Ectodermal cell (in vitro differentiated cells): ENCODE data around the gene ST6GAL1.
"Not testable (repeated sequence)": the region's sequence is repeated elsewhere in the genome, so short reads cannot be mapped to it uniquely, and the experiment has no call there.

ENCODE experiments used
- H3K27ac ChIP-seq: 2 replicates; pipeline ENCODE4 v1.7.0; 2013; ENCODE audit warnings: mild to moderate bottlenecking, low read depth, low read length; ENCODE audit not compliant: insufficient read depth, poor library complexity, severe bottlenecking
- H3K27me3 ChIP-seq: 2 replicates; pipeline ENCODE4 v1.7.0; 2013; ENCODE audit warnings: mild to moderate bottlenecking, low read length; ENCODE audit not compliant: insufficient read depth, control insufficient read depth, poor library complexity, severe bottlenecking
- H3K36me3 ChIP-seq: one replicate; pipeline ENCODE4 v1.7.0; 2013; ENCODE audit warnings: low read length; ENCODE audit not compliant: control insufficient read depth, insufficient read depth
- H3K4me1 ChIP-seq: one replicate; pipeline ENCODE4 v1.7.0; 2013; ENCODE audit warnings: low read length; ENCODE audit not compliant: control insufficient read depth, insufficient read depth
- H3K4me3 ChIP-seq: 2 replicates; pipeline ENCODE4 v1.7.0; 2013; ENCODE audit warnings: low read depth, low read length, control low read depth; ENCODE audit not compliant: insufficient read depth
- H3K9me3 ChIP-seq: 2 replicates; pipeline ENCODE4 v1.7.0; 2013; ENCODE audit warnings: mild to moderate bottlenecking, low read length, moderate library complexity; ENCODE audit not compliant: control insufficient read depth
- WGBS, 2 experiments: methylation state at CpG; one replicate each; pipeline ENCODE4 v1.1.7; 2013; ENCODE audit warnings: missing lambda C conversion rate in 2 of 2; 5-methylcytosine and 5-hydroxymethylcytosine counted together

Gene ST6GAL1

GRCh38 chr3:186940967-186941366 is 10.6 kb downstream of the ST6GAL1 start:
- Histone ChIP-seq H3K4me1 (peaks cover 9% of the 10 kb centered on the region), H3K27me3 (no peaks in the 10 kb centered on the region), H3K36me3 (peaks cover 6% of the 10 kb centered on the region), H3K27ac (no peak overlapping the region), H3K9me3 (no peaks in the 10 kb centered on the region), H3K4me3 (no peak overlapping the region)
- 70 to 73% methylated on average over 4 of the region's 4 CpGs for WGBS, 2 experiments

GRCh38 chr3:186942168-186942567 is 11.8 kb downstream of the ST6GAL1 start:
- H3K27me3 ChIP-seq, result no peaks in the 10 kb centered on the region
- H3K27ac ChIP-seq, result no peak overlapping the region
- H3K36me3 ChIP-seq, result peaks cover 6% of the 10 kb centered on the region
- WGBS, 2 experiments, result 96 to 98% methylated on average over 4 of the region's 4 CpGs
- no peaks in the 10 kb centered on the region for H3K9me3 ChIP-seq
- peaks cover 16% of the 10 kb centered on the region for H3K4me1 ChIP-seq
- no peak overlapping the region for H3K4me3 ChIP-seq

DNA sequence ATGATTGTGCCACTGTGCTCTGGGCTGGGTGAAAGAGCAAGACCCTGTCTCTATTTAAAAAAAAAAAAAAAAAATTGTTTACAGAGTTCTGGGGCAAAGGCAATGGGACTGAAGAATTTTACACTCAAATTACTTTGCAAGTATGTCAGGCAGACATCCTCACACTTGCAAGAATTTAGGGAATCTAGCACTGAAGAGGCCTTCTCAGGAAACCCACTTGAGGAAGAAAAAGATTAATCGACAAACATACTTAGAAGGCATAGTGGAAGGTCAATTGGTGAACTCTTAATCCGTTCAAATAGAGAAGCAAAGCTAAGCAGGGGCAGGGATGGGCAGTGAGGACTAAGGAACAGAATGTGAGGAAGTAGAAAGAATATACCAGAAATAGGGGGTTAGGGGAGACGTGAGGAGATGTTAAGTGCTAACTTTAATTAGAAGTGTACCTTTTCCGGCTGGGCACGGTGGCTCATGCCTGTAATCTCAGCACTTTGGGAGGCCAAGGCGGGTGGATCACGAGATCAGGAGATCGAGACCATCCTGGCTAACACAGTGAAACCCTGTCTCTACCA is 15.0 kb downstream of the ST6GAL1 start:
- WGBS, 2 experiments, result 94 to 95% methylated on average over 8 of the region's 8 CpGs
- H3K27ac ChIP-seq, result no peak overlapping the region
- no peaks in the 10 kb centered on the region for H3K9me3 ChIP-seq
- peaks cover 6% of the 10 kb centered on the region for H3K36me3 ChIP-seq
- H3K27me3 ChIP-seq, result no peaks in the 10 kb centered on the region
- H3K4me1 ChIP-seq, result peaks cover 23% of the 10 kb centered on the region
- no peak overlapping the region for H3K4me3 ChIP-seq

DNA sequence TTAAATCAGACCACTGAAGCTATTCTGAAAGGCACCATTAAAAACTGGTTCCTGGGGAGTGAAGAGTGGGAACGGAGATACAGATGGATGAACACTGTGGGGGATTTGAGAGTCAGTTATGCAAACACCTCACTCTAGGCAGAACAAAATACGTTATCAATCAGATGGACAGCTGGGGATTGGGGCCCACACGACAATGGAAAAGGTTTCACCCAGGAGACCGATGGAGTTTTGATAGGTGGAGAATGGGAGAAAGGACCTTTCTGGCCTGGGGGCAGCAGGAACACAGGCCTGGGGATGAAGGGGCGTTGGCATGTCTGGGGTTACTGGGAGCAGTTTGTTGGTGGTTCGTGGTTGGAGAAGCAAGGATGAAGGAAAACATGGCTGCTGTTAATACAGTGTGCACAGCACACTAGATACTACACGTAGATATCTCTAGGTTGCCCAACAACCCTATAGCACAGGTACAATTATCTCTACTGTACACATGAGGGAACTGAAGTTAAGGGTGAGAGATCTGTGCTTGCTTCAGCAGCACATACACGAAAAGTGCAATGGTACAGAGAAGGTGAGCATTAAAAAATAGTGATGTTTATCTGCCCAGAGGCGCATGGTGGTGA is 16.5 kb downstream of the ST6GAL1 start:
- H3K27ac ChIP-seq, result no peak overlapping the region
- peaks cover 6% of the 10 kb centered on the region for H3K36me3 ChIP-seq
- H3K27me3 ChIP-seq, result no peaks in the 10 kb centered on the region
- H3K4me3 ChIP-seq, result no peak overlapping the region
- no peaks in the 10 kb centered on the region for H3K9me3 ChIP-seq
- 83 to 85% methylated on average over 9 of the region's 9 CpGs for WGBS, 2 experiments
- peaks cover 15% of the 10 kb centered on the region for H3K4me1 ChIP-seq

GRCh38 chr3:186949281-186949982 is 19.1 kb downstream of the ST6GAL1 start:
- H3K4me3 ChIP-seq, result no peak overlapping the region
- H3K27ac ChIP-seq, result no peak overlapping the region
- H3K9me3 ChIP-seq, result no peaks in the 10 kb centered on the region
- 90 to 92% methylated on average over 7 of the region's 7 CpGs for WGBS, 2 experiments
- H3K27me3 ChIP-seq, result no peaks in the 10 kb centered on the region
- peaks cover under 1% of the 10 kb centered on the region for H3K36me3 ChIP-seq
- peaks cover 15% of the 10 kb centered on the region for H3K4me1 ChIP-seq

DNA sequence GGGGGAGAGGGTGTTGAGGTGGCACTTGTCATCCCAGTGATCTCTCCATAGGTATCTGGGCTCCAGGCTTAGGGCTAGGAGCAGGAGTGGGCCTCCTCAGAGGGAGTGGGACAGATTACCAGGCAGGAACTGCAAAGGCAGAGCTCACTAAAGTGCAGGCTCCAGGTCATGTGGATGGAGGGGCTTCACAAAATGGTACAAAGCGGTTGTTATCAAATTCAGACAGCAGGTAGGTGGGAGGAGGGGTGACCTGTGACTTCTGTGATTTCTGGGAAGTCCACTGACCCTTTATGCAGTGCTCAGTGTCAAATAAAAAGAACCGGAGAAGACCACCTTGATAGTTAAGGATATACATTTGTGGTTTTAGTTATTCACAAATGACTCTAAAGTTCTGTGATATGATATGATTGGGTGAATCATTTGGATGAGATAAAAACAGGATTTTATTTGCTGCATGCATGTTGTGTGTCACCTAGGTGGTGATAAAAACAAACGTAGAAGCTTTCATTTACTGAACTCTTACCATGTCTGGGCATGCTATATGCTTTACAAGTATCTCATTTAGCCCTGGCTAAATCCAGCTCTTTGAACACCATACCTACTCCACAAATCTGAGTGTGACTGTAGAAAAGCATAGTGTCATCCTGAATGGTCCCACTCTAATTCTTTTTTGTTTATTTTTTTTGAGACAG is 20.2 kb downstream of the ST6GAL1 start:
- H3K27me3 ChIP-seq, result no peaks in the 10 kb centered on the region
- peaks cover 15% of the 10 kb centered on the region for H3K4me1 ChIP-seq
- H3K27ac ChIP-seq, result no peak overlapping the region
- H3K4me3 ChIP-seq, result no peak overlapping the region
- H3K9me3 ChIP-seq, result no peaks in the 10 kb centered on the region
- H3K36me3 ChIP-seq, result no peaks in the 10 kb centered on the region
- WGBS, 2 experiments, result 93 to 97% methylated on average over 3 of the region's 3 CpGs

DNA sequence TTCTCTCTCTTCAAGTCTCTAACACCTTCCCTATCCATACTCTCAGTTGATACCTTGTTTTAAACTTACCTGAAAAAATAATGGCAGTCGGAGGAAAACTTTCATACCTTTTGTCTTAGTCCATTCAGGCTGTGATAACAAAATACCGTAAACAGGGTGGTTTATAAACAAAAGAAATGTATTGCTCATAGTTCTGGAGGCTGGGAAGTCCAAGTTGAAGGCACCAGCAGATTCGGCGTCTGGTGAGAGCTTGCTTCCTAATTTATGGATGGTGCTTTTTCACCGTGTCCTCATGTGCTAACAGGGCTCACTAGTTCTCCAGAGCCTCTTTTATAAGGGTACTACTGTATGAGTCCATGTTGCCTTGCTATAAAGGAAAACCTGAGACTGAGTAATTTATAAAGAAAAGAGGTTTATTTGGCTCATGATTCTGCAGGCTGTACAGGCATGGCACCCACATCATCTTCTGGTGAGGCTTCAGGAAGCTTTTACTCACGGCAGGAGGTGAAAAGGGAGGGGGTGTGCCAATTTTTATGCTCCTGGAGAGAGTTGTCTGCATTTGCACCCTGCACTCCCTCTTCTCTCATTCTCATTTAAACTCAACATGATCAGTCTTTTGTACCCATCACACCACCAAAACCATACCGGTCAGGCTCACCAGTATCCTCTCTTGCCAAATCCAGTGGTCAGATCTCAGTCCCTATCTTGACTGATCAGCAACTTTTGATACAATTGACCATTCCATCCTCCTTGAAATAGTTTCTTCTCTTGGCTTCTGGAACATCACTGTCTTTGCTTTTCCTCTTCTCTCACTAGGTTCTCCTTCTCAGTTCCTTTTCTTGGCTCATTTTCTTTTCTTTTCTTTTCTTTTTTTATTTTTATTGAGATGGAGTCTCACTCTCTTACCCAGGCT is 21.6 kb downstream of the ST6GAL1 start:
- Histone ChIP-seq H3K9me3 (no peaks in the 10 kb centered on the region), H3K27ac (no peak overlapping the region), H3K27me3 (no peaks in the 10 kb centered on the region), H3K4me3 (no peak overlapping the region), H3K36me3 (no peaks in the 10 kb centered on the region), H3K4me1 (peaks cover 9% of the 10 kb centered on the region)
- WGBS, 2 experiments, result 95% methylated on average over 7 of the region's 7 CpGs

- no peaks in the 10 kb centered on the region for H3K36me3 ChIP-seq
- H3K4me1 ChIP-seq, result peaks cover 1% of the 10 kb centered on the region
- H3K27ac ChIP-seq, result no peak overlapping the region
- H3K4me3 ChIP-seq, result no peak overlapping the region
- 90 to 94% methylated on average over 4 of the region's 4 CpGs for WGBS, 2 experiments
- H3K9me3 ChIP-seq, result no peaks in the 10 kb centered on the region
- H3K27me3 ChIP-seq, result no peaks in the 10 kb centered on the region
Observed at GRCh38 chr3:186953011-186953487, 22.7 kb downstream of the ST6GAL1 start.

GRCh38 chr3:186953992-186954699 is 23.8 kb downstream of the ST6GAL1 start:
- not testable (repeated sequence) for H3K27me3 ChIP-seq, H3K4me1 ChIP-seq, H3K4me3 ChIP-seq, H3K9me3 ChIP-seq, H3K36me3 ChIP-seq, H3K27ac ChIP-seq
- 72 to 81% methylated on average over 5 to 6 of the region's 6 CpGs for WGBS, 2 experiments
